Lung (tissue), 12 donors: ENCODE data around the gene NCOA7. TPM values are rescaled to one million over a fixed set of nuclear protein-coding genes. Genes with fewer than 3 reads are reported as not detected.

Source experiments
- ATAC-seq: fragments of 200-7000 bp; cut with Tn5 transposase; one replicate; pipeline ENCODE4 v1.9.1; 2020; ENCODE audit warnings: moderate number of reproducible peaks; ENCODE audit not compliant: insufficient read depth, low FRiP score
- DNase-seq, 3 donors: peaks; one replicate each; pipeline ENCODE4 v3.0.0-alpha.2; 2013 to 2017
- H3K27ac ChIP-seq, 2 donors: one replicate each; pipeline ENCODE4 v1.5.1; 2013; ENCODE audit warnings: mild to moderate bottlenecking in 2 of 2, moderate library complexity in 2 of 2, control low read depth in 1 of 2, inconsistent platforms in 1 of 2, low read depth in 1 of 2, low read length in 1 of 2
- H3K27me3 ChIP-seq, 3 donors: one replicate each; pipeline ENCODE4 v1.5.1; 2013; ENCODE audit warnings: low read length in 2 of 3; ENCODE audit not compliant: control insufficient read depth in 3 of 3, insufficient read depth in 3 of 3
- H3K36me3 ChIP-seq, 4 donors: one replicate each; pipeline ENCODE4 v1.5.1; 2013; ENCODE audit warnings: low read length in 4 of 4, mild to moderate bottlenecking in 1 of 4, moderate library complexity in 1 of 4; ENCODE audit not compliant: control insufficient read depth in 4 of 4, insufficient read depth in 4 of 4
- H3K4me1 ChIP-seq, 5 donors: one replicate each; pipeline ENCODE4 v1.5.1; 2013; ENCODE audit warnings: low read length in 5 of 5, mild to moderate bottlenecking in 2 of 5, moderate library complexity in 1 of 5; ENCODE audit not compliant: control insufficient read depth in 5 of 5, insufficient read depth in 5 of 5
- H3K4me3 ChIP-seq: one replicate; pipeline ENCODE4 v1.5.1; 2013; ENCODE audit warnings: mild to moderate bottlenecking, control low read depth, moderate library complexity
- H3K9ac ChIP-seq, 2 donors: one replicate each; pipeline ENCODE4 v1.5.1; 2013; ENCODE audit warnings: low read length in 2 of 2, control low read depth in 1 of 2; ENCODE audit not compliant: insufficient read depth in 1 of 2
- H3K9me3 ChIP-seq, 4 donors: one replicate each; pipeline ENCODE4 v1.5.1; 2013; ENCODE audit warnings: low read length in 3 of 4, mild to moderate bottlenecking in 1 of 4, moderate library complexity in 1 of 4; ENCODE audit not compliant: control insufficient read depth in 4 of 4, insufficient read depth in 3 of 4
- CTCF ChIP-seq: IDR thresholded peaks from 2 replicates; pipeline ENCODE4 v1.5.1; 2012; ENCODE audit warnings: mild to moderate bottlenecking; ENCODE audit errors: control extremely low read depth, extremely low read depth
- WGBS, 2 donors: extraction: QIAGEN DNeasy Blood & Tissue Kit; methylation state at CpG; one replicate each; pipeline ENCODE4 v1.1.7; 2013; 5-methylcytosine and 5-hydroxymethylcytosine counted together
- polyA plus RNA-seq, 2 donors: library from polyadenylated mRNA; stranded (reverse); fragments of 200-250 nt; gene quantifications; one replicate each; pipeline ENCODE4 v1.2.1, GENCODE V29; 2013
- total RNA-seq, 2 donors: library from RNA; depleted of rRNA in 1 of 2; stranded (reverse); fragments of >200 nt in 1 of 2; gene quantifications; one replicate each; pipeline ENCODE4 v1.2.1, GENCODE V29; 2014 to 2021
- donor health status: control.
- donor health status: control.
- donor health status: Bipolar disorder and iron deficiency.
- donor health status: healthy.
- donor health status: DM: yes; HTN: yes; CAD: no.

NCOA7 gene
- total and polyA plus RNA-seq, 4 donors: 28.9 to 81.4 (median 57.2) TPM

DNA sequence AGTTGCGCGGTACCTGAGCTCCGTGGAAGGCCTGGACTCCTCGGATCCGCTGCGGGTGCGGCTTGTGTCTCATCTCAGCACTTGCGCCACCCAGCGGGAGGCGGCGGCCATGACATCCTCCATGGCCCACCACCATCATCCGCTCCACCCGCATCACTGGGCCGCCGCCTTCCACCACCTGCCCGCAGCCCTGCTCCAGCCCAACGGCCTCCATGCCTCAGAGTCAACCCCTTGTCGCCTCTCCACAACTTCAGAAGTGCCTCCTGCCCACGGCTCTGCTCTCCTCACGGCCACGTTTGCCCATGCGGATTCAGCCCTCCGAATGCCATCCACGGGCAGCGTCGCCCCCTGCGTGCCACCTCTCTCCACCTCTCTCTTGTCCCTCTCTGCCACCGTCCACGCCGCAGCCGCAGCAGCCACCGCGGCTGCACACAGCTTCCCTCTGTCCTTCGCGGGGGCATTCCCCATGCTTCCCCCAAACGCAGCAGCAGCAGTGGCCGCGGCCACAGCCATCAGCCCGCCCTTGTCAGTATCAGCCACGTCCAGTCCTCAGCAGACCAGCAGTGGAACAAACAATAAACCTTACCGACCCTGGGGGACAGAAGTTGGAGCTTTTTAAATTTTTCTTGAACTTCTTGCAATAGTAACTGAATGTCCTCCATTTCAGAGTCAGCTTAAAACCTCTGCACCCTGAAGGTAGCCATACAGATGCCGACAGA is 31.4 kb upstream of the NCOA7 start:
- ATAC-seq (no peak), DNase-seq (no peak)
- no peak overlapping the region for H3K4me3 ChIP-seq

GRCh38 chr6:125759959-125760457 is 30.8 kb upstream of the NCOA7 start:
- no peak for TF ChIP-seq CTCF
- ATAC-seq (no peak), DNase-seq (no peak)
- Histone ChIP-seq H3K36me3 (peaks cover 0 to 16% (median 0%) of the 10 kb centered on the region in 4 donors), H3K4me3 (no peak overlapping the region), H3K9me3 (peaks cover 0 to 4% (median 0%) of the 10 kb centered on the region in 4 donors), H3K27me3 (peaks cover 0 to 7% (median 5%) of the 10 kb centered on the region in 3 donors), H3K9ac (no peak overlapping the region), H3K4me1 (peaks cover 0 to 13% (median 0%) of the 10 kb centered on the region in 5 donors), H3K27ac (peak overlapping the region in 1 of 2 donors; percentile 42)
- 69 to 71% methylated on average over 5 of the region's 5 CpGs for WGBS, 2 donors

More for the DNA sequence above, 31.4 kb upstream of the NCOA7 start:
- Histone ChIP-seq H3K4me1 (peaks cover 0 to 18% (median 0%) of the 10 kb centered on the region in 5 donors), H3K27me3 (peaks cover 0 to 10% (median 6%) of the 10 kb centered on the region in 3 donors), H3K27ac (peak overlapping the region in 1 of 2 donors; percentile 66), H3K9ac (no peak overlapping the region), H3K9me3 (peaks cover 0 to 4% (median 0%) of the 10 kb centered on the region in 4 donors), H3K36me3 (peaks cover 0 to 18% (median 0%) of the 10 kb centered on the region in 4 donors)
- TF ChIP-seq CTCF: no peak
- 88 to 93% methylated on average over 41 to 42 of the region's 42 CpGs for WGBS, 2 donors

- Histone ChIP-seq H3K4me1 (peaks cover 0 to 7% (median 0%) of the 10 kb centered on the region in 5 donors), H3K36me3 (peaks cover 0 to 8% (median 0%) of the 10 kb centered on the region in 4 donors), H3K27ac (no peak overlapping the region), H3K27me3 (peaks cover 0 to 4% (median 0%) of the 10 kb centered on the region in 3 donors), H3K4me3 (no peak overlapping the region), H3K9ac (no peak overlapping the region), H3K9me3 (peaks cover 0 to 2% (median 0%) of the 10 kb centered on the region in 4 donors)
- no peak for ATAC-seq
- no peak for TF ChIP-seq CTCF
- no peak for DNase-seq
- WGBS, 2 donors: 65 to 78% methylated on average over 2 of the region's 2 CpGs
These were observed 26.6 kb upstream of the NCOA7 start for GRCh38 chr6:125764121-125764671.
